ENCODE data around the gene COL12A1. TPM values are rescaled to one million over a fixed set of nuclear protein-coding genes. Genes with fewer than 3 reads are reported as not detected.

COL12A1 gene
- total and polyA plus RNA-seq, 9 of the 15 experiments (the other 6 are each of a cell fraction or from before 2014, with no cell fraction given) = 0.11 TPM; not detected in 8

DNA sequence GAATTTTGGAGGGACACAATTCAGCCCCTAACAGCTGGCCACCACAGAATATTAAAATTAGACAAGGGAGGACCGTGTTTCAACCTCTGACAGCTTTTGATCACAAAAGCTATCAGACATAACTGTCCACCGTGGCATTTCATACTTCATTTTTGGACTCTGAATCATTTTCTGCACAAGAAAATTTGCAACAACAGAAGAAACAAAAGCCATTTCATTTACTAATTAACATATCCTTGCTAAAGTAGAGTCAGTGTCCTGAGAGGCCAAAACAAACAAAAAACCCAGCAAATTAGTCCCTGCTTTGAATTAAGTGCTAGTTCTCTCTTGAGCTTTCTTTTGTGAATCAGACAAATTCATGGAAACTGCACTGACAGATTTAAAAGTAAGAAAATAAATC lies 17.6 kb upstream of the COL12A1 start:
- Histone ChIP-seq H3K9me3 (replicated peaks; ENCODE audit: control insufficient read depth, insufficient read depth, low read depth, low read length) (no peaks in the 10 kb centered on the region), H3K9ac (ENCODE audit: insufficient read depth in 1 of 2, low read depth in 2 of 2, low read length in 2 of 2) (no peak overlapping the region), H3K27ac (ENCODE audit: extremely low read depth, low read depth, low read length) (no peak overlapping the region), H3K27me3 (ENCODE audit: control insufficient read depth in 2 of 2, insufficient read depth in 2 of 2, low read length in 2 of 2) (no peaks in the 10 kb centered on the region), H4K20me1 (replicated peaks; ENCODE audit: control insufficient read depth, insufficient read depth, low read length) (no peaks in the 10 kb centered on the region), H3K36me3 (ENCODE audit: control insufficient read depth, insufficient read depth, low read length) (no peaks in the 10 kb centered on the region), H3K4me3 (no peak overlapping the region), H3K4me1 (replicated peaks in 1 of 2; ENCODE audit: control insufficient read depth in 2 of 2, insufficient read depth in 2 of 2, low read length in 2 of 2) (no peaks in the 10 kb centered on the region), H3K4me2 (ENCODE audit: insufficient read depth, low read length) (no peak overlapping the region), H3K9me1 (ENCODE audit: control insufficient read depth, insufficient read depth, low read length) (no peaks in the 10 kb centered on the region), H2AFZ (ENCODE audit: low read depth, low read length) (no peak overlapping the region), H3K79me2 (ENCODE audit: control insufficient read depth, insufficient read depth, low read length) (no peaks in the 10 kb centered on the region)
- TF ChIP-seq ZNF347 (CRISPR knock-in tag; IDR thresholded peaks at IDR 0.05; ENCODE audit: low read depth) (no peak), ARHGAP35 (IDR thresholded peaks at IDR 0.05; ENCODE audit: partially characterized antibody) (no peak), NCOA4 (IDR thresholded peaks at IDR 0.05; ENCODE audit: partially characterized antibody) (no peak), NFYB (IDR thresholded peaks at IDR 0.05; ENCODE audit: extremely low read depth, insufficient read length) (no peak), DIDO1 (tag; IDR thresholded peaks at IDR 0.05; ENCODE audit: low read depth) (no peak), CREBBP (IDR thresholded peaks at IDR 0.05; ENCODE audit: low read depth, low read length) (no peak), CXXC5 (CRISPR knock-in tag; IDR thresholded peaks at IDR 0.05) (no peak)
- TF ChIP-seq, protein P1, sequence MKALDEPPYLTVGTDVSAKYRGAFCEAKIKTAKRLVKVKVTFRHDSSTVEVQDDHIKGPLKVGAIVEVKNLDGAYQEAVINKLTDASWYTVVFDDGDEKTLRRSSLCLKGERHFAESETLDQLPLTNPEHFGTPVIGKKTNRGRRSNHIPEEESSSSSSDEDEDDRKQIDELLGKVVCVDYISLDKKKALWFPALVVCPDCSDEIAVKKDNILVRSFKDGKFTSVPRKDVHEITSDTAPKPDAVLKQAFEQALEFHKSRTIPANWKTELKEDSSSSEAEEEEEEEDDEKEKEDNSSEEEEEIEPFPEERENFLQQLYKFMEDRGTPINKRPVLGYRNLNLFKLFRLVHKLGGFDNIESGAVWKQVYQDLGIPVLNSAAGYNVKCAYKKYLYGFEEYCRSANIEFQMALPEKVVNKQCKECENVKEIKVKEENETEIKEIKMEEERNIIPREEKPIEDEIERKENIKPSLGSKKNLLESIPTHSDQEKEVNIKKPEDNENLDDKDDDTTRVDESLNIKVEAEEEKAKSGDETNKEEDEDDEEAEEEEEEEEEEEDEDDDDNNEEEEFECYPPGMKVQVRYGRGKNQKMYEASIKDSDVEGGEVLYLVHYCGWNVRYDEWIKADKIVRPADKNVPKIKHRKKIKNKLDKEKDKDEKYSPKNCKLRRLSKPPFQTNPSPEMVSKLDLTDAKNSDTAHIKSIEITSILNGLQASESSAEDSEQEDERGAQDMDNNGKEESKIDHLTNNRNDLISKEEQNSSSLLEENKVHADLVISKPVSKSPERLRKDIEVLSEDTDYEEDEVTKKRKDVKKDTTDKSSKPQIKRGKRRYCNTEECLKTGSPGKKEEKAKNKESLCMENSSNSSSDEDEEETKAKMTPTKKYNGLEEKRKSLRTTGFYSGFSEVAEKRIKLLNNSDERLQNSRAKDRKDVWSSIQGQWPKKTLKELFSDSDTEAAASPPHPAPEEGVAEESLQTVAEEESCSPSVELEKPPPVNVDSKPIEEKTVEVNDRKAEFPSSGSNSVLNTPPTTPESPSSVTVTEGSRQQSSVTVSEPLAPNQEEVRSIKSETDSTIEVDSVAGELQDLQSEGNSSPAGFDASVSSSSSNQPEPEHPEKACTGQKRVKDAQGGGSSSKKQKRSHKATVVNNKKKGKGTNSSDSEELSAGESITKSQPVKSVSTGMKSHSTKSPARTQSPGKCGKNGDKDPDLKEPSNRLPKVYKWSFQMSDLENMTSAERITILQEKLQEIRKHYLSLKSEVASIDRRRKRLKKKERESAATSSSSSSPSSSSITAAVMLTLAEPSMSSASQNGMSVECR (CRISPR knock-in tag; IDR thresholded peaks at IDR 0.05) = no peak
- TF ChIP-seq, protein P2, sequence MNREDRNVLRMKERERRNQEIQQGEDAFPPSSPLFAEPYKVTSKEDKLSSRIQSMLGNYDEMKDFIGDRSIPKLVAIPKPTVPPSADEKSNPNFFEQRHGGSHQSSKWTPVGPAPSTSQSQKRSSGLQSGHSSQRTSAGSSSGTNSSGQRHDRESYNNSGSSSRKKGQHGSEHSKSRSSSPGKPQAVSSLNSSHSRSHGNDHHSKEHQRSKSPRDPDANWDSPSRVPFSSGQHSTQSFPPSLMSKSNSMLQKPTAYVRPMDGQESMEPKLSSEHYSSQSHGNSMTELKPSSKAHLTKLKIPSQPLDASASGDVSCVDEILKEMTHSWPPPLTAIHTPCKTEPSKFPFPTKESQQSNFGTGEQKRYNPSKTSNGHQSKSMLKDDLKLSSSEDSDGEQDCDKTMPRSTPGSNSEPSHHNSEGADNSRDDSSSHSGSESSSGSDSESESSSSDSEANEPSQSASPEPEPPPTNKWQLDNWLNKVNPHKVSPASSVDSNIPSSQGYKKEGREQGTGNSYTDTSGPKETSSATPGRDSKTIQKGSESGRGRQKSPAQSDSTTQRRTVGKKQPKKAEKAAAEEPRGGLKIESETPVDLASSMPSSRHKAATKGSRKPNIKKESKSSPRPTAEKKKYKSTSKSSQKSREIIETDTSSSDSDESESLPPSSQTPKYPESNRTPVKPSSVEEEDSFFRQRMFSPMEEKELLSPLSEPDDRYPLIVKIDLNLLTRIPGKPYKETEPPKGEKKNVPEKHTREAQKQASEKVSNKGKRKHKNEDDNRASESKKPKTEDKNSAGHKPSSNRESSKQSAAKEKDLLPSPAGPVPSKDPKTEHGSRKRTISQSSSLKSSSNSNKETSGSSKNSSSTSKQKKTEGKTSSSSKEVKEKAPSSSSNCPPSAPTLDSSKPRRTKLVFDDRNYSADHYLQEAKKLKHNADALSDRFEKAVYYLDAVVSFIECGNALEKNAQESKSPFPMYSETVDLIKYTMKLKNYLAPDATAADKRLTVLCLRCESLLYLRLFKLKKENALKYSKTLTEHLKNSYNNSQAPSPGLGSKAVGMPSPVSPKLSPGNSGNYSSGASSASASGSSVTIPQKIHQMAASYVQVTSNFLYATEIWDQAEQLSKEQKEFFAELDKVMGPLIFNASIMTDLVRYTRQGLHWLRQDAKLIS (CRISPR knock-in tag; IDR thresholded peaks at IDR 0.05) = no peak
- TF ChIP-seq, protein P3, sequence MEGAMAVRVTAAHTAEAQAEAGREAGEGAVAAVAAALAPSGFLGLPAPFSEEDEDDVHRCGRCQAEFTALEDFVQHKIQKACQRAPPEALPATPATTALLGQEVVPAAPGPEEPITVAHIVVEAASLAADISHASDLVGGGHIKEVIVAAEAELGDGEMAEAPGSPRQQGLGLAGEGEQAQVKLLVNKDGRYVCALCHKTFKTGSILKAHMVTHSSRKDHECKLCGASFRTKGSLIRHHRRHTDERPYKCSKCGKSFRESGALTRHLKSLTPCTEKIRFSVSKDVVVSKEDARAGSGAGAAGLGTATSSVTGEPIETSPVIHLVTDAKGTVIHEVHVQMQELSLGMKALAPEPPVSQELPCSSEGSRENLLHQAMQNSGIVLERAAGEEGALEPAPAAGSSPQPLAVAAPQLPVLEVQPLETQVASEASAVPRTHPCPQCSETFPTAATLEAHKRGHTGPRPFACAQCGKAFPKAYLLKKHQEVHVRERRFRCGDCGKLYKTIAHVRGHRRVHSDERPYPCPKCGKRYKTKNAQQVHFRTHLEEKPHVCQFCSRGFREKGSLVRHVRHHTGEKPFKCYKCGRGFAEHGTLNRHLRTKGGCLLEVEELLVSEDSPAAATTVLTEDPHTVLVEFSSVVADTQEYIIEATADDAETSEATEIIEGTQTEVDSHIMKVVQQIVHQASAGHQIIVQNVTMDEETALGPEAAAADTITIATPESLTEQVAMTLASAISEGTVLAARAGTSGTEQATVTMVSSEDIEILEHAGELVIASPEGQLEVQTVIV (CRISPR knock-in tag; IDR thresholded peaks at IDR 0.05; ENCODE audit: borderline replicate concordance) = no peak
- no peak for ATAC-seq
- WGBS (ENCODE audit: insufficient coverage, low coverage, missing lambda C conversion rate) = 0% methylated on average over 2 of the region's 2 CpGs
- DNase-seq (ENCODE audit: extremely low read depth in 1 of 4, low spot score in 3 of 4) = no peak
- in situ Hi-C loops (cut with MboI) = no loop called here
- ChIA-PET CTCF (ENCODE audit: low intra/inter-chr PET ratio) (no interaction called here), POLR2A (interaction anchor here (1.0 kb wide), 1 partner anchor 14 kb away, joined by 3 read pairs; no protein-coding TSS in a partner anchor)
- BruUV-seq (replicated peaks) = no TSS peak
- no peak for FAIRE-seq
- intact Hi-C loops (cut with micrococcal nuclease) = no loop called here

Measured in K562 (cell line).